TTC549 (cell line): ENCODE data around the gene TENM4.

Experiments
- FAIRE-seq: peaks from 2 replicates; lab custom pipeline; 2012; peaks lifted over from hg19 to GRCh38; lab: Jason Lieb, UNC

TENM4 gene

DNA sequence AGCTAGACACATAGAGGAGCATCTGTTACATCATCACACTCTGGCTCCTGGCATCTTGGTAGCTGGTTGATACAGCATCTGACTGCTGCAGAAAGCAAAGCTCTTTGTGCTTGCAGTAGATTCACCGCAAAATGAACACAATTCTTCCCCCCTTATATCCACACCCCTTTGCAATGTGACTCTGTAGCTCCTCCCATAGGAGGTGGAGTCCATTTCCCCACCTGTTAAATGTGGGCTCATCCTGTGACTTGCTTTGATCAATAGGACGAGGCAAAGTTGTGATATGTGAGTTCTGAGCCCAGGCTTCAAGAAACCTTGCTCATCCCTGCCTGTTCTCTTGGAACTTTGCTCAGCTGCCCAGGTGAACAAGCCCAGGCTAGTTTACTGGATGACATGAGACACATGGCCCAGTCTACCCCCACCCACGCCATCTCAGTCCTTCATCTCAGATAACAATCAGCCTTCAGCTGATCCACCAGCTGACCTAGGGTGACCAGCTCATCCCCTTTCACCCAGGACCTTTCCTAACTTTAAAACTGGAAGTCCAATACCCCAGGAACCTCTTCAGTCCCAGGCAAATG is 272.2 kb downstream of the TENM4 start:
- FAIRE-seq = no peak

GRCh38 chr11:79167510-79168188 is 273.2 kb downstream of the TENM4 start:
- FAIRE-seq = no peak

GRCh38 chr11:79165908-79166307 is 274.9 kb downstream of the TENM4 start:
- no peak for FAIRE-seq

DNA sequence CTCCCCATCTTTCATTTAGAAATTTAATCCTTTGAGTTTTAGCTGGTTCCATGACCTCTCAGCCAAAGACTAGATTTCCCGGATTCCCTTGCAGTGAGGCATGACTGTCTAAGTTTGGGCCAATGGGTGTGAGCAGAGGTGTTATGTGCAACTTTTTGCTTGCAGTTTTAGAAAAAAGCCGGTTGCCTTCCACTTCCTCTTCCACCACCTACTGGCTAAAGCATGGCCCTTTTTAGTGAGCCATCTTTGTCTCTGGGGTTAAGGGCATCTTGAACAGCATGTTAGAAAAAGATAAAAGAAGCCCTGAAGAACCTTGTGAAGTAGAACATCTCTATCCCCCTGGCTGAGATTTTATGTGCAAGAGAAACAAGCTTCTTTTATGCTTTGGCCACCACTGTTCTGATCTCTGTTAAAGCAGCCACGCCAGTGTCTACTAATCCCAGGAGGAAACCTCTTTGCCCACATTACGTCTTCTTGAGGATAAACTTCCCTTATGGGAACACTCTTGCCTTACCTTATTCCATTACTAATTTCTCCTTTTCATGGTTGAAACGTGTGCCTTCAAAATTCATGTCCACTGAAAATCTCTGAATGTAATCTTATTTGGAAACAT is 279.9 kb downstream of the TENM4 start:
- FAIRE-seq = no peak

DNA sequence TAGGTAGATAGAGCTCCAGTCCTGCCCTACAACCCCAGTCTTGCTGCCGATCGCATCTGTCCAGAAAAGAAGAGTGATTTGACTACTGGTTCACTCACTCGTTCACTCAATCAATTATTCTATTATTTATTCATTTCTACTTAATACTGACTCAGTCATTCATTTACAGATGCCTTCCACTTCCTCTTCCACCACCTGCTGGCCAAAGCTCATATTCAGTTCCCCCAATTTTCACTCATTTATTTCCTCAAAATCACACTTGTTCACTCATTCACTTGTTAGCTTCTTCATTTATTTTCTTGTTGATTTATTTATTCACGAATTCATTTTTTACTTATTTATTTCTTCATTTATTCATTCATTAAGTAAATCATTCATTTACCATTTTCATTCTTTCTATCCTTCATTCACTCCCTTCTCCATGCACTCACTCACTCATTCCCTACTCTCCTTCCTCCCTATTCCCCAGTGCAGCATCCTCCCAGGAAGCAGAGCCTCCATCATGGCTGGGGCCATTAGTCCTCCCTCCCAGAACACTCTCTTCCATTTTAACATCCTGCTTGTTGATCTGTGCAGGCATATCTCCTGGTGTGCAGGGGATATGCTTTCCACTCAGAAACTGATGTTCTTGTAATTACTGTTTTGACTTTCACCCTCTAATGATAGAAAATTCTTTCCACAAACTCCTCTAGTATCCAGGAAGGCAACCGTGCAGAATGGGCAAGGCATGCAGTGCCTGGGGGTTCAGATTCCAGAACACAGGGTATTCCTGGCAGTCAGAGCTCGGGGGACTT is 281.0 kb downstream of the TENM4 start:
- FAIRE-seq = no peak

- no peak for FAIRE-seq
These were observed 283.1 kb downstream of the TENM4 start for GRCh38 chr11:79157738-79158137.

DNA sequence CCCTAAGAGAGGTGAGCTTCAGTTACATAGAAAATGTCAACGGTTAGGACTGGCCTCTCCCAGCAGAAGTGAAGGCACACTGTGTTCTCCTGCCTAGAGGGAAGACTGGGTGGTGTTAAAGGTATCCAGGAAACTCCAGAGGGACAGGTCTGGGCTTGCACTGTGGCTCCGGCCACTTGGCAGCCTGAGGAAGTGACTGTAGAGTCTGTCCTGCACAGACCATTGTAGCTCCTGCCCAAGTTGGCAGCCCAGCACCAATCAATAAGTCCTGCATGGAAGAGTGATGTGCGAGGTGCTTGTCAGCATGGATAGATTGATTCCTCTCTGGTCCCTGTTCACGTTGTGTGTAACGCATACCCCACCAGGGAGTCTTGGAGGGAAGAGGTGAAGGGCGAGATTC is 284.8 kb downstream of the TENM4 start:
- no peak for FAIRE-seq

DNA sequence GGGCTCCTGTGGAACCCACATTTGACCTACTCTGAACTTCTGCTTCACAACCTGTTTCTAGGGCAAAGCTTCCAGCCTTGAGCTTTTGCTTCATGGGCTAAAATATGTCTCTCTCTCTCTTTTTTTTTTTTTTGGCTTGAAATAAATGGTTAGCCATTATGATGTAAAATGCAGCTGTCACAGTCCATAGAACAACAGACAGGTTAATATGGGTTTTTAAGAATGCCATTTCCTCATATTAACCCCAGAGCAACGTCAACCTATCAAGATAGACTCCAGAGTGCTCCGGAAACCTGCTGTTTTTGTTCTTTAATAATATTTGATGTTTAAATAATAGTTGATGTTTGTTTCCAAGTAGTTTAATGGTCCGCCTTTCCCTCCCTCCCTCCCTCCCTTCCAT is 285.6 kb downstream of the TENM4 start:
- FAIRE-seq = no peak

- FAIRE-seq = no peak
These were observed 288.3 kb downstream of the TENM4 start for GRCh38 chr11:79152511-79152910.

- no peak for FAIRE-seq
These were observed 289.4 kb downstream of the TENM4 start for GRCh38 chr11:79151396-79151795.

DNA sequence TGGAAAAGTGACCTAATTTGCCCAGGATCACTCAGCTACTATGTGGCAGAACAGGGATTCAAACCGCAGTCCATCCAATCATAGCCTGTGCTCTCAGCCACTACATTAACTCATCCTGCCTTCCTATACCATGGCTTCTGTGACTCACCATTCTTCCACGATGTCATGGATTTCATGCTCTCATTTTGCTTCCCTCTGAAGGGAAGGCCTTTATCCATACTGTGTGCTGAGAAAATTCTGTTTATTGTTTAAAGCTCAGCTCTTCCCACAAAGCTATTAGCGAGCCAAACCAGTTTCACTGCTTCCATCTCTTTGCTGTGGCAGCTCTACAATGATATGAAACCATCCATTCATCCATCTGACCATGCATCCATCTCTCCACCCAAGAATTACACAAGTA is 289.9 kb downstream of the TENM4 start:
- FAIRE-seq = no peak

GRCh38 chr11:79150320-79150719 is 290.5 kb downstream of the TENM4 start:
- FAIRE-seq = no peak

- FAIRE-seq = no peak
These were observed 293.1 kb downstream of the TENM4 start for GRCh38 chr11:79147731-79148130.

GRCh38 chr11:79147011-79147410 is 293.8 kb downstream of the TENM4 start:
- FAIRE-seq = no peak

DNA sequence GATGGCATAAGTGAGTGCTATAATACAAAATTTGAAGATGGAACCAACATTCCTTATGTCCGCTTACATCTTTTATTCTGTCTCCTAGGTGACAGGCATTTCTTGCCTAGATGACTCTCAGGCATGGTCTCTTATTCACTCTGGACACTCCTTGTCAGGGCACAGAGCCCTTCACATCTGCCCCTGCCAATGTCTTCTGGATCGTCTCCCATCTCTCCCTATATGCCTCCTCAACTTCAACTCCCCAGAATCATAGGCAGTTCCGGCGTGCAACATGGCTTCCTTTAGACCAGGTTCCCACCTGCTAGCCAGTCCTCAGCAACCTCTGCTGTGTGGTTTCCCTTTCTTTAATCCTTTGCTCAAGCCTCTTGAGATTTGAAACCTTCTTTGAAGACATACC is 300.9 kb downstream of the TENM4 start:
- FAIRE-seq = no peak

- no peak for FAIRE-seq
These were observed 311.1 kb downstream of the TENM4 start for GRCh38 chr11:79129702-79130101.

- no peak for FAIRE-seq
These were observed 312.5 kb downstream of the TENM4 start for GRCh38 chr11:79128291-79128690.

DNA sequence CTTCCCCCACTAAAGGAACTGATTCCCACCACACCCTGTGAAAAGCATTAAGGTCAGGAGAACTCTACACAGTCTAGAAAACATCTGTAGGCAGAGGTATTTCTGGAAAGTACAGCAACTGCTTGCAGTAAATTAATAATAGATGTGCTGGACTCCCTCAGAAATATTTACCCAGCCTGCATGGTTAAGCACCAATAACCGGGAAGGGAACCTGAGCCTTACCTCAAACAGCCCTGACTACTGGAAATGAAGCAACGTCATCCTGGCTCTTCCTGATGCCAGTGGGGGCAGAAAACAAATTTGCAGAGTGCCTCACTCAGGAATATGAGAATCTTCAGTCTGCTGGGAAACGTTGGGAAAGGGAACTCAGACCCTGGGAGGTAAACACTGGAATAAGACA is 318.1 kb downstream of the TENM4 start:
- no peak for FAIRE-seq

GRCh38 chr11:79121351-79121750 is 319.5 kb downstream of the TENM4 start:
- FAIRE-seq = no peak

GRCh38 chr11:79119491-79120284 is 321.1 kb downstream of the TENM4 start:
- no peak for FAIRE-seq

DNA sequence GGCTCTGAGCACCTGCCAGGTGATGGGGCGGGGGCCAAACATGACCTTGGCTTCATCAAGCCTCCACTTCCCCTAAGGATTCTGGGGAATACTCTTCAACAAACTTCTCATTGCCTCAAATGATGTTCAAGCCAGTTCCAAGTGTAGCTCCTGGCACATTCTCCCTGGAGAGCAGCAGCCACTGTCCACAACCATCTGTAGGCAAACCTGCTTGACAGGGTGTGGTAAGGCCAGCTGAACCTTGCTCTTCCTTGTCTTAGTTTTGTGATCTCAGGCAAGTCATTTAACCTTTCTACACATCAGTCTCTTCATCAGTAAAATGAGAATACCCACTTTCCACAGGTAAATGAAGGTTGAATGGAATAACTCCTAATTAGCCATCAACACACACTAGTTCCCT is 323.3 kb downstream of the TENM4 start:
- no peak for FAIRE-seq

DNA sequence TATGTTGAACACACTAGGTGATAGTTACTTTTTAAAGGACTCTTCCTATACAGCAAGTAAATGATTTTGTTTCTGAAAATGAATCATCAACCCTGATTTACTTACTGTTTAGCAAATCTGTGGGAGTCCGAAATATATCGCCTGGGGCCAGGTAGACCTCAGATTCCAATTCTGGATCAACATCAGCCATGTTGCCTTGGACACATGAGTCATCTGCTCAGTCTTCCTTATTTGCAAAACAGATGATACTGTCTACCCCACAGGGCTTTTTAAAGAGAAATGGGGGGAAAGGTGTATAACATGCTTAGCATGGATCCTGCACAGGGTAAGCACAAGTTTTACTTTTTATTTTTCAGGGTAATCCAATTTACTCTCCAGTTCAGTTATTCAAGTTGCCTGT is 324.2 kb downstream of the TENM4 start:
- no peak for FAIRE-seq
